SK-N-SH (cell line): Measurements from ENCODE around the gene MLLT3.

Experiments
- FOXJ3 ChIP-seq: sonication (generic); formaldehyde crosslinking; IDR thresholded peaks from 2 replicates; pipeline ENCODE4 v1.5.1; 2020; ENCODE audit warnings: mild to moderate bottlenecking, missing genetic modification reagents
- NFIC ChIP-seq: IDR thresholded peaks from 2 replicates; pipeline ENCODE4 v1.4.0; 2012; ENCODE audit warnings: borderline replicate concordance
- REST ChIP-seq: IDR thresholded peaks from 2 replicates; pipeline ENCODE4 v1.6.1; 2012; ENCODE audit warnings: mild to moderate bottlenecking, low read depth, low read length, moderate library complexity
- TEAD4 ChIP-seq: IDR thresholded peaks from 2 replicates; pipeline ENCODE4 v1.4.0; 2012; ENCODE audit warnings: mild to moderate bottlenecking, borderline replicate concordance; ENCODE audit not compliant: insufficient read depth
- TF ChIP-seq, protein P1 (sequence below): fragments of 200-600 bp; sonication (generic); IDR thresholded peaks from 2 replicates; pipeline ENCODE4 v1.6.1; 2017; ENCODE audit warnings: antibody characterized with exemption, mild to moderate bottlenecking, moderate library complexity
- TF ChIP-seq, protein P2 (sequence below): fragments of 150-350 bp; IDR thresholded peaks from 2 replicates; pipeline ENCODE4 v1.6.1; 2017; ENCODE audit warnings: antibody characterized with exemption, low read length, low read depth, borderline replicate concordance

- TF ChIP-seq FOXJ3 (CRISPR knock-in tag) (no peak), TEAD4 (no peak), NFIC (no peak), REST (no peak)
- TF ChIP-seq, protein P1, sequence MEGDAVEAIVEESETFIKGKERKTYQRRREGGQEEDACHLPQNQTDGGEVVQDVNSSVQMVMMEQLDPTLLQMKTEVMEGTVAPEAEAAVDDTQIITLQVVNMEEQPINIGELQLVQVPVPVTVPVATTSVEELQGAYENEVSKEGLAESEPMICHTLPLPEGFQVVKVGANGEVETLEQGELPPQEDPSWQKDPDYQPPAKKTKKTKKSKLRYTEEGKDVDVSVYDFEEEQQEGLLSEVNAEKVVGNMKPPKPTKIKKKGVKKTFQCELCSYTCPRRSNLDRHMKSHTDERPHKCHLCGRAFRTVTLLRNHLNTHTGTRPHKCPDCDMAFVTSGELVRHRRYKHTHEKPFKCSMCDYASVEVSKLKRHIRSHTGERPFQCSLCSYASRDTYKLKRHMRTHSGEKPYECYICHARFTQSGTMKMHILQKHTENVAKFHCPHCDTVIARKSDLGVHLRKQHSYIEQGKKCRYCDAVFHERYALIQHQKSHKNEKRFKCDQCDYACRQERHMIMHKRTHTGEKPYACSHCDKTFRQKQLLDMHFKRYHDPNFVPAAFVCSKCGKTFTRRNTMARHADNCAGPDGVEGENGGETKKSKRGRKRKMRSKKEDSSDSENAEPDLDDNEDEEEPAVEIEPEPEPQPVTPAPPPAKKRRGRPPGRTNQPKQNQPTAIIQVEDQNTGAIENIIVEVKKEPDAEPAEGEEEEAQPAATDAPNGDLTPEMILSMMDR: no peak
- TF ChIP-seq, protein P2, sequence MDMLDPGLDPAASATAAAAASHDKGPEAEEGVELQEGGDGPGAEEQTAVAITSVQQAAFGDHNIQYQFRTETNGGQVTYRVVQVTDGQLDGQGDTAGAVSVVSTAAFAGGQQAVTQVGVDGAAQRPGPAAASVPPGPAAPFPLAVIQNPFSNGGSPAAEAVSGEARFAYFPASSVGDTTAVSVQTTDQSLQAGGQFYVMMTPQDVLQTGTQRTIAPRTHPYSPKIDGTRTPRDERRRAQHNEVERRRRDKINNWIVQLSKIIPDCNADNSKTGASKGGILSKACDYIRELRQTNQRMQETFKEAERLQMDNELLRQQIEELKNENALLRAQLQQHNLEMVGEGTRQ: no peak
Measured at GRCh38 chr9:20463823-20464222, 158.5 kb downstream of the MLLT3 start.
